GM19452 (cell line): ENCODE results near the gene KRTAP24-1.

ENCODE experiments used
- ATAC-seq: cut with Tn5 transposase; IDR thresholded peaks from one replicate; pipeline ENCODE4 v1.9.1; 2021; ENCODE audit not compliant: unreplicated experiment

Gene KRTAP24-1

GRCh38 chr21:30282850-30283249, at the start of gene KRTAP24-1:
TSS of gene KRTAP24-1 (minus strand) at chr21:30282950. CDS start at chr21:30282932, 18 bp downstream.
- ATAC-seq: no peak

- ATAC-seq: no peak
These were observed 46.6 kb upstream of the KRTAP24-1 start for GRCh38 chr21:30329203-30329875.

- ATAC-seq: no peak
These were observed 43.6 kb upstream of the KRTAP24-1 start for GRCh38 chr21:30326390-30326789.

GRCh38 chr21:30320215-30320614, 37.5 kb upstream of the KRTAP24-1 start, which contains the start of gene KRTAP26-1:
TSS of gene KRTAP26-1 (minus strand) at chr21:30320315. CDS start at chr21:30320035, 280 bp downstream.
- ATAC-seq: no peak

- no peak for ATAC-seq
These were observed 33.0 kb upstream of the KRTAP24-1 start for GRCh38 chr21:30315701-30316100.

GRCh38 chr21:30306884-30307283, 24.1 kb upstream of the KRTAP24-1 start:
- no peak for ATAC-seq

GRCh38 chr21:30305136-30305535, 22.4 kb upstream of the KRTAP24-1 start:
- no peak for ATAC-seq

GRCh38 chr21:30289215-30289614, 6.5 kb upstream of the KRTAP24-1 start, which contains the start of gene KRTAP25-1:
TSS of gene KRTAP25-1 (minus strand) at chr21:30289514. CDS start at chr21:30289490, 24 bp downstream.
- no peak for ATAC-seq

- no peak for ATAC-seq
These were observed 11.1 kb downstream of the KRTAP24-1 start for GRCh38 chr21:30271611-30272010.

GRCh38 chr21:30271156-30271555, 11.6 kb downstream of the KRTAP24-1 start:
- ATAC-seq: no peak

- ATAC-seq: no peak
These were observed 12.8 kb downstream of the KRTAP24-1 start for GRCh38 chr21:30269803-30270530.

- no peak for ATAC-seq
These were observed 14.0 kb downstream of the KRTAP24-1 start for GRCh38 chr21:30268608-30269197.

GRCh38 chr21:30257773-30258172, 25.0 kb downstream of the KRTAP24-1 start:
- ATAC-seq: no peak

- ATAC-seq: no peak
These were observed 26.6 kb downstream of the KRTAP24-1 start for GRCh38 chr21:30256100-30256499.

GRCh38 chr21:30255679-30256078, 27.1 kb downstream of the KRTAP24-1 start:
- no peak for ATAC-seq

GRCh38 chr21:30251781-30252180, 31.0 kb downstream of the KRTAP24-1 start:
- ATAC-seq: no peak

- no peak for ATAC-seq
These were observed 32.8 kb downstream of the KRTAP24-1 start for GRCh38 chr21:30249936-30250335.

- no peak for ATAC-seq
These were observed 33.9 kb downstream of the KRTAP24-1 start for GRCh38 chr21:30248844-30249243.

- ATAC-seq: no peak
These were observed 37.7 kb downstream of the KRTAP24-1 start for GRCh38 chr21:30245061-30245460.

- ATAC-seq: no peak
These were observed 39.1 kb downstream of the KRTAP24-1 start for GRCh38 chr21:30243691-30244090.

- no peak for ATAC-seq
These were observed 42.1 kb downstream of the KRTAP24-1 start for GRCh38 chr21:30240661-30241060.

GRCh38 chr21:30238168-30238567, 44.6 kb downstream of the KRTAP24-1 start:
- ATAC-seq: no peak
